A549 (cell line): ENCODE data around the gene GNAI2. TPM values are rescaled to one million over a fixed set of nuclear protein-coding genes. Genes with fewer than 3 reads are reported as not detected.

ENCODE experiments used
- ATAC-seq, 2 experiments: fragments of 200-7000 bp in 1 of 2; fragments of >200 bp in 1 of 2; cut with Nextera tagmentation in 1 of 2; cut with Tn5 transposase in 1 of 2; 3 replicates each; pipeline versions ENCODE4 v1.8.0 to v1.9.1; 2018 to 2020; ENCODE audit warnings: mild to moderate bottlenecking in 1 of 2, moderate library complexity in 1 of 2
- CTCF ChIA-PET: fragments of 300-600 bp; sonication (Branson Sonifier 250); formaldehyde crosslinking; extraction: SDS; loops from one replicate; lab custom pipeline; 2021; ENCODE audit warnings: antibody characterized with exemption, inconsistent platforms; lab: Yijun Ruan, JAX
- POLR2A ChIA-PET: fragments of 350-600 bp; formaldehyde crosslinking; extraction: SDS; loops from one replicate; lab custom pipeline; 2021; ENCODE audit warnings: antibody characterized with exemption, inconsistent platforms; lab: Yijun Ruan, JAX
- DNase-seq, 2 experiments: peaks; one replicate each; pipeline versions ENCODE4 v3.0.0 to v3.0.0-alpha.2; 2011 to 2016; ENCODE audit warnings: low read depth in 1 of 2, low spot score in 1 of 2
- FAIRE-seq: peaks from 2 replicates; lab custom pipeline; 2011; peaks lifted over from hg19 to GRCh38; lab: Jason Lieb, UNC
- H3K27ac ChIP-seq, 2 experiments: fragments of >200 bp; sonication (Bioruptor Twin); formaldehyde crosslinking; 3 replicates each; pipeline ENCODE4 v1.5.1; 2016 to 2017
- H3K4me1 ChIP-seq: fragments of >200 bp; sonication (Bioruptor Twin); formaldehyde crosslinking; 3 replicates; pipeline ENCODE4 v1.6.1; 2016
- H3K4me2 ChIP-seq: fragments of >200 bp; sonication (Bioruptor Twin); formaldehyde crosslinking; 3 replicates; pipeline ENCODE4 v1.6.1; 2016
- H3K4me3 ChIP-seq: fragments of >200 bp; sonication (Bioruptor Twin); formaldehyde crosslinking; 3 replicates; pipeline ENCODE4 v1.5.1; 2016
- H3K9me3 ChIP-seq: fragments of >200 bp; sonication (Bioruptor Twin); formaldehyde crosslinking; 3 replicates; pipeline ENCODE4 v1.6.1; 2016
- ATOH8 ChIP-seq: fragments of 250-450 bp; sonication (Bioruptor Pico); IDR thresholded peaks from 2 replicates; pipeline ENCODE4 v1.5.0; 2020; ENCODE audit warnings: low read depth, mild to moderate bottlenecking, moderate library complexity
- CBX8 ChIP-seq: fragments of 200-600 bp; sonication (generic); IDR thresholded peaks from 2 replicates; pipeline ENCODE4 v1.6.1; 2016
- CEBPB ChIP-seq, 2 experiments: fragments of >200 bp in 1 of 2; sonication (Bioruptor Twin) in 1 of 2; formaldehyde crosslinking in 1 of 2; IDR thresholded peaks; 2 replicates each; pipeline ENCODE4 v1.6.1; 2012 to 2016
- CHD4 ChIP-seq: fragments of 200-600 bp; sonication (generic); IDR thresholded peaks from 2 replicates; pipeline ENCODE4 v1.6.1; 2016; ENCODE audit warnings: antibody characterized with exemption, mild to moderate bottlenecking, borderline replicate concordance
- E2F6 ChIP-seq: IDR thresholded peaks from 2 replicates; pipeline ENCODE4 v1.6.1; 2012; ENCODE audit warnings: low read depth, borderline replicate concordance
- EHF ChIP-seq: fragments of 250-450 bp; sonication (Bioruptor Pico); IDR thresholded peaks from 2 replicates; pipeline ENCODE4 v1.5.0; 2020; ENCODE audit warnings: mild to moderate bottlenecking
- EP300 ChIP-seq, 2 experiments: fragments of >200 bp; sonication (Bioruptor Twin); formaldehyde crosslinking; IDR thresholded peaks; 2 replicates in 1 of 2; 3 replicates in 1 of 2; pipeline ENCODE4 v1.6.1; 2016 to 2017
- ESRRA ChIP-seq: fragments of 150-350 bp; IDR thresholded peaks from 2 replicates; pipeline ENCODE4 v1.6.1; 2014; ENCODE audit warnings: mild to moderate bottlenecking, low read length, borderline replicate concordance
- FOSL2 ChIP-seq, 2 experiments: fragments of 450-650 bp in 1 of 2; fragments of >200 bp in 1 of 2; sonication (Bioruptor Twin) in 1 of 2; formaldehyde crosslinking; IDR thresholded peaks; 2 replicates each; pipeline versions ENCODE4 v1.5.0 to v1.6.1; 2016 to 2020; ENCODE audit warnings: mild to moderate bottlenecking in 1 of 2, moderate library complexity in 1 of 2
- HDAC2 ChIP-seq: fragments of 200-600 bp; sonication (generic); IDR thresholded peaks from 2 replicates; pipeline ENCODE4 v1.6.1; 2016
- HMGXB4 ChIP-seq: fragments of 250-450 bp; sonication (Bioruptor Pico); IDR thresholded peaks from 2 replicates; pipeline ENCODE4 v1.5.0; 2021; ENCODE audit warnings: mild to moderate bottlenecking, moderate library complexity, borderline replicate concordance
- HOXA7 ChIP-seq: fragments of 250-450 bp; sonication (Bioruptor Pico); IDR thresholded peaks from 2 replicates; pipeline ENCODE4 v1.5.0; 2020; ENCODE audit warnings: mild to moderate bottlenecking, moderate library complexity
- HOXB5 ChIP-seq: fragments of 250-450 bp; sonication (Bioruptor Pico); IDR thresholded peaks from 2 replicates; pipeline ENCODE4 v1.5.0; 2020; ENCODE audit warnings: mild to moderate bottlenecking, moderate library complexity
- JUN ChIP-seq, 2 experiments: fragments of >200 bp; sonication (Bioruptor Twin); formaldehyde crosslinking; IDR thresholded peaks; 2 replicates in 1 of 2; 3 replicates in 1 of 2; pipeline ENCODE4 v1.6.1; 2016 to 2017
- JUNB ChIP-seq: fragments of >200 bp; sonication (Bioruptor Twin); formaldehyde crosslinking; IDR thresholded peaks from 2 replicates; pipeline ENCODE4 v1.6.1; 2016
- KDM1A ChIP-seq: fragments of 200-600 bp; sonication (generic); IDR thresholded peaks from 2 replicates; pipeline ENCODE4 v1.6.1; 2016; ENCODE audit warnings: low read depth, mild to moderate bottlenecking
- MAFK ChIP-seq: fragments of 450-650 bp; IDR thresholded peaks from 2 replicates; pipeline ENCODE4 v1.6.1; 2014; ENCODE audit not compliant: partially characterized antibody
- NFE2L2 ChIP-seq: fragments of 150-350 bp; conservative IDR thresholded peaks from 2 replicates; pipeline ENCODE4 v1.6.1; 2014; ENCODE audit warnings: low read length
- POLR2A ChIP-seq: IDR thresholded peaks from 2 replicates; pipeline ENCODE4 v1.6.1; 2012; ENCODE audit warnings: mild to moderate bottlenecking, low read length
- POLR2AphosphoS2 ChIP-seq: conservative IDR thresholded peaks from 2 replicates; pipeline ENCODE4 v1.6.1; 2012; ENCODE audit warnings: low read length, improper control_type of control experiment, inconsistent platforms
- RCOR1 ChIP-seq: fragments of 150-350 bp; IDR thresholded peaks from 2 replicates; pipeline ENCODE4 v1.6.1; 2014; ENCODE audit warnings: antibody characterized with exemption, low read length, low read depth
- RFX5 ChIP-seq: fragments of 450-650 bp; IDR thresholded peaks from 2 replicates; pipeline ENCODE4 v1.7.1; 2014; ENCODE audit warnings: antibody characterized with exemption, mild to moderate bottlenecking, moderate library complexity
- SMC3 ChIP-seq: fragments of >200 bp; sonication (Bioruptor Twin); formaldehyde crosslinking; IDR thresholded peaks from 3 replicates; pipeline ENCODE4 v1.6.1; 2018; ENCODE audit warnings: inconsistent platforms
- TFCP2L1 ChIP-seq: fragments of 250-450 bp; sonication (Bioruptor Pico); IDR thresholded peaks from 2 replicates; pipeline ENCODE4 v1.5.0; 2021; ENCODE audit warnings: mild to moderate bottlenecking
- ZC3H11A ChIP-seq: fragments of 450-650 bp; IDR thresholded peaks from 2 replicates; pipeline ENCODE4 v1.6.1; 2014; ENCODE audit warnings: antibody characterized with exemption, mild to moderate bottlenecking
- ZFP36 ChIP-seq: fragments of 450-650 bp; IDR thresholded peaks from 2 replicates; pipeline ENCODE4 v1.6.1; 2014; ENCODE audit warnings: borderline replicate concordance; ENCODE audit not compliant: partially characterized antibody
- ZNF302 ChIP-seq: fragments of 250-450 bp; sonication (Bioruptor Pico); IDR thresholded peaks from 2 replicates; pipeline ENCODE4 v1.9.0; 2021; ENCODE audit warnings: inconsistent platforms, mild to moderate bottlenecking, moderate library complexity
- WGBS: methylation state at CpG from one replicate; pipeline ENCODE4 v1.1.6; 2017; ENCODE audit errors: missing lambda C conversion rate; 5-methylcytosine and 5-hydroxymethylcytosine counted together
- polyA plus RNA-seq, 4 experiments: library from polyadenylated mRNA; depleted of rRNA in 3 of 4; stranded (reverse); fragments of >200 nt; fragmentation: RNase III in 1 of 4; extraction: RNeasy Plus Mini Kit Qiagen cat#74134 plus additional on column Dnase treatment in 1 of 4; gene quantifications; 2 replicates in 3 of 4; 3 replicates in 1 of 4; pipeline ENCODE4 v1.2.3, GENCODE V29; 2011 to 2017
- TF ChIP-seq, protein P1 (sequence below): fragments of 450-650 bp; IDR thresholded peaks from 2 replicates; pipeline ENCODE4 v1.6.1; 2014; ENCODE audit warnings: antibody characterized with exemption
- TF ChIP-seq, protein P2 (sequence below): fragments of >200 bp; sonication (Bioruptor Twin); formaldehyde crosslinking; IDR thresholded peaks from 2 replicates; pipeline ENCODE4 v1.6.1; 2016

Gene GNAI2
- polyA plus RNA-seq, 2 of the 4 experiments (the other 2 are of a cell fraction), result 47.4 to 67.8 TPM

- FAIRE-seq (no peak), ATAC-seq (no peak), DNase-seq (no peak)
- Histone ChIP-seq H3K4me1 (peaks cover 5% of the 10 kb centered on the region; the same call in 2 of the 3 replicates), H3K4me2 (no peak overlapping the region), H3K4me3 (no peak overlapping the region), H3K9me3 (no peaks in the 10 kb centered on the region)
- WGBS, result 70% methylated on average over 7 of the region's 7 CpGs
- ChIA-PET CTCF (interaction anchor here (0.7 to 18.7 kb wide), 28 partner anchors 9 to 134 kb away, joined by 3 to 550 read pairs (median 6); partner anchors contain the start of genes LSMEM2 and SLC38A3), POLR2A (interaction anchor here (0.5 kb wide), 1 partner anchor 12 kb away, joined by 4 read pairs; no protein-coding TSS in a partner anchor)
- TF ChIP-seq FOSL2 (IDR thresholded peaks at IDR 0.05) (no peak), FOSL2 (CRISPR knock-in tag; IDR thresholded peaks at IDR 0.05) (no peak), MAFK (no peak), RCOR1 (no peak), CEBPB (IDR thresholded peaks at IDR 0.05) (no peak), KDM1A (no peak), HMGXB4 (CRISPR knock-in tag) (no peak), ATOH8 (no peak), ZFP36 (no peak), CBX8 (no peak), EHF (CRISPR knock-in tag) (no peak), HOXA7 (CRISPR knock-in tag) (no peak), HDAC2 (no peak), HOXB5 (CRISPR knock-in tag) (no peak), ZC3H11A (no peak), NFE2L2 (no peak)
- TF ChIP-seq, protein P1, sequence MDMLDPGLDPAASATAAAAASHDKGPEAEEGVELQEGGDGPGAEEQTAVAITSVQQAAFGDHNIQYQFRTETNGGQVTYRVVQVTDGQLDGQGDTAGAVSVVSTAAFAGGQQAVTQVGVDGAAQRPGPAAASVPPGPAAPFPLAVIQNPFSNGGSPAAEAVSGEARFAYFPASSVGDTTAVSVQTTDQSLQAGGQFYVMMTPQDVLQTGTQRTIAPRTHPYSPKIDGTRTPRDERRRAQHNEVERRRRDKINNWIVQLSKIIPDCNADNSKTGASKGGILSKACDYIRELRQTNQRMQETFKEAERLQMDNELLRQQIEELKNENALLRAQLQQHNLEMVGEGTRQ, result no peak
- TF ChIP-seq, all 56 proteins: peak for 0
- H3K27ac ChIP-seq, result no peak overlapping the region
Measured at GRCh38 chr3:50189989-50190388, 46.0 kb upstream of the GNAI2 start.

DNA sequence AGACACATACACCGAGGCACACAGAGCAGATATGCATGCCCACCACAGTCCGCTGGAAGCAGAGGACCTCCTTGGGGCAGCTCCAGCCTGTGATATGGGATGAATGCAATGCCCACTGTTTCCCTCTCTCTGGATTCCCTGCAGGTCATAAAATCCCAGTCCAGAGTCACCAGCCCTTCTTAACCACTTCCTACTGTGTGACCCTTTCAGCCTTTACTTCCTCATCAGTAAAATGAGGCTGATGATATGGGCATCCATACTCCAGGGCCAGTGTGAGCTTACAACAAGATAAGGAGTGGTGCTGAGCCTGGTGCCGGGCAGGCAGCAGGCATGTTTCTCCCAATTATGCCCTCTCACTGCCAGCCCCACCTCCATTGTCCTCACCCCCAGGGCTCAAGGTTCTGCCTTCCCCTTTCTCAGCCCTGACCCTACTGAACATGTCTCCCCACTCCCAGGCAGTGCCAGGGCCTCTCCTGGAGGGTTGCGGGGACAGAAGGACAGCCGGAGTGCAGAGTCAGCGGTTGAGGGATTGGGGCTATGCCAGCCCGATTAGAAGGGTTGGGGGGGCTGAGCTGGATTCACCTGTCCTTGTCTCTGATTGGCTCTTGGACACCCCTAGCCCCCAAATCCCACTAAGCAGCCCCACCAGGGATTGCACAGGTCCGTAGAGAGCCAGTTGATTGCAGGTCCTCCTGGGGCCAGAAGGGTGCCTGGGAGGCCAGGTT is 44.9 kb upstream of the GNAI2 start, which contains the start of gene GNAT1:
Gene GNAT1, plus strand, starts transcription at position 675 of the 725 bp plus-strand sequence. CDS start 116 bp downstream, outside the sequence.
- no peak for FAIRE-seq
- Histone ChIP-seq H3K9me3 (no peaks in the 10 kb centered on the region), H3K4me2 (no peak within 1 kb of the TSS)
- CTCF ChIA-PET, result interaction anchor here (1.0 to 18.7 kb wide), 17 partner anchors 9 to 133 kb away, joined by 3 to 550 read pairs (median 5); partner anchors contain the start of genes LSMEM2 and SLC38A3
- ATAC-seq, result no peak
- POLR2A ChIA-PET, result no interaction called here
- WGBS, result 34% methylated on average over 5 of the region's 8 CpGs
- TF ChIP-seq E2F6, result no peak
- TF ChIP-seq POLR2AphosphoS2, result no peak
- no peak for TF ChIP-seq TFCP2L1 (CRISPR knock-in tag)
- no peak for TF ChIP-seq CHD4
- no peak for TF ChIP-seq SMC3
- TF ChIP-seq EHF (CRISPR knock-in tag), result no peak
- no peak for TF ChIP-seq EP300 (IDR thresholded peaks at IDR 0.05)
- no peak for TF ChIP-seq POLR2A
- no peak for TF ChIP-seq RFX5
- TF ChIP-seq, protein P2, sequence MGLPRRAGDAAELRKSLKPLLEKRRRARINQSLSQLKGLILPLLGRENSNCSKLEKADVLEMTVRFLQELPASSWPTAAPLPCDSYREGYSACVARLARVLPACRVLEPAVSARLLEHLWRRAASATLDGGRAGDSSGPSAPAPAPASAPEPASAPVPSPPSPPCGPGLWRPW, result no peak
- no peak for TF ChIP-seq ESRRA
- TF ChIP-seq JUN (IDR thresholded peaks at IDR 0.05), result no peak
- TF ChIP-seq ZNF302 (CRISPR knock-in tag), result no peak
- TF ChIP-seq JUNB, result no peak
- no peak for TF ChIP-seq HOXB5 (CRISPR knock-in tag)
- no peak for TF ChIP-seq ZC3H11A
- TF ChIP-seq, all 56 proteins: peak for 0
- H3K4me1 ChIP-seq, result peaks cover 13% of the 10 kb centered on the region; the same call in 2 of the 3 replicates
- no peak within 1 kb of the TSS for H3K4me3 ChIP-seq
- H3K27ac ChIP-seq, result no peak within 1 kb of the TSS
- DNase-seq, result no peak
